H1 (cell line): ENCODE results near the gene ARL3. TPM values are rescaled to one million over a fixed set of nuclear protein-coding genes. Genes with fewer than 3 reads are reported as not detected.

Experiments used
- CTCF ChIA-PET: fragments of 300-600 bp; sonication (Branson Sonifier 250); formaldehyde crosslinking; loops from one replicate; lab custom pipeline; 2021; ENCODE audit not compliant: partially characterized antibody; lab: Charles Lee
- POLR2A ChIA-PET: fragments of 300-600 bp; sonication (Branson Sonifier 250); formaldehyde crosslinking; loops from one replicate; lab custom pipeline; 2021; ENCODE audit warnings: inconsistent platforms; ENCODE audit not compliant: partially characterized antibody; lab: Charles Lee
- DNase-seq, 2 experiments: peaks; one replicate each; pipeline versions ENCODE4 v3.0.0 to v3.0.0-alpha.2; 2010 to 2022; ENCODE audit warnings: low spot score in 2 of 2, low read depth in 1 of 2, mixed read lengths in 1 of 2
- FAIRE-seq: peaks from 2 replicates; lab custom pipeline; 2011; peaks lifted over from hg19 to GRCh38; lab: Jason Lieb, UNC
- H2AFZ ChIP-seq: 2 replicates; pipeline ENCODE4 v1.8.1; 2012; ENCODE audit warnings: low read length, inconsistent platforms
- H2AK5ac ChIP-seq: 2 replicates; pipeline ENCODE4 v1.6.1; 2013; ENCODE audit warnings: low read depth, low read length
- H2BK120ac ChIP-seq: replicated peaks from 2 replicates; pipeline ENCODE3; 2013; ENCODE audit warnings: low read depth, low read length, inconsistent platforms
- H2BK12ac ChIP-seq: 2 replicates; pipeline ENCODE4 v1.6.1; 2013; ENCODE audit warnings: low read depth, low read length
- H2BK15ac ChIP-seq: 2 replicates; pipeline ENCODE4 v1.6.1; 2013; ENCODE audit warnings: low read length
- H2BK20ac ChIP-seq: 2 replicates; pipeline ENCODE4 v1.6.1; 2013; ENCODE audit warnings: low read length
- H2BK5ac ChIP-seq: 2 replicates; pipeline ENCODE4 v1.6.1; 2013; ENCODE audit warnings: low read depth, low read length
- H3K14ac ChIP-seq: 2 replicates; pipeline ENCODE4 v1.6.1; 2013; ENCODE audit warnings: inconsistent platforms; ENCODE audit not compliant: insufficient read length
- H3K18ac ChIP-seq: 2 replicates; pipeline ENCODE4 v1.6.1; 2013; ENCODE audit warnings: low read length; ENCODE audit errors: extremely low read depth
- H3K23ac ChIP-seq: 2 replicates; pipeline ENCODE4 v1.6.1; 2013; ENCODE audit warnings: inconsistent platforms; ENCODE audit not compliant: insufficient read length
- H3K23me2 ChIP-seq: 2 replicates; pipeline ENCODE4 v1.6.1; 2013; ENCODE audit warnings: low read depth, low read length
- H3K27ac ChIP-seq: 2 replicates; pipeline ENCODE4 v1.6.1; 2011; ENCODE audit warnings: low read depth, low read length, inconsistent platforms
- H3K27me3 ChIP-seq, 4 experiments: replicated peaks in 1 of 4; 1 replicate in 1 of 4; 2 replicates in 3 of 4; pipeline versions ENCODE4 v1.6.1 to v1.8.1; 2011 to 2013; ENCODE audit warnings: low read length in 3 of 4, mild to moderate bottlenecking in 3 of 4, inconsistent platforms in 2 of 4, mixed read lengths in 2 of 4, moderate library complexity in 1 of 4; ENCODE audit not compliant: control insufficient read depth in 3 of 4, insufficient read depth in 3 of 4; ENCODE audit errors: extremely low read depth in 1 of 4
- H3K36me3 ChIP-seq, 4 experiments: 2 replicates each; pipeline versions ENCODE4 v1.6.1 to v1.8.1; 2011 to 2013; ENCODE audit warnings: mild to moderate bottlenecking in 4 of 4, low read length in 3 of 4, moderate library complexity in 2 of 4, control low read depth in 1 of 4, inconsistent platforms in 1 of 4; ENCODE audit not compliant: insufficient read depth in 4 of 4, control insufficient read depth in 2 of 4
- H3K4ac ChIP-seq: replicated peaks from 2 replicates; pipeline ENCODE3; 2013; ENCODE audit warnings: low read length, low read depth, mixed read lengths, inconsistent platforms; ENCODE audit not compliant: insufficient read length
- H3K4me1 ChIP-seq, 4 experiments: replicated peaks in 1 of 4; 1 replicate in 1 of 4; 2 replicates in 3 of 4; pipeline versions ENCODE4 v1.6.1 to v1.8.1; 2011 to 2013; ENCODE audit warnings: low read length in 3 of 4, inconsistent platforms in 2 of 4, mixed read lengths in 1 of 4; ENCODE audit not compliant: insufficient read depth in 4 of 4, control insufficient read depth in 3 of 4
- H3K4me2 ChIP-seq, 2 experiments: 2 replicates each; pipeline versions ENCODE4 v1.6.1 to v1.8.1; 2011 to 2013; ENCODE audit warnings: low read depth in 2 of 2, low read length in 2 of 2, control low read depth in 1 of 2, inconsistent platforms in 1 of 2, mild to moderate bottlenecking in 1 of 2; ENCODE audit not compliant: insufficient read depth in 1 of 2
- H3K4me3 ChIP-seq, 4 experiments: fragments of 200-600, 300-600 bp in 1 of 4; sonication (generic), shearing (Covaris generic), sonication (Bioruptor Twin) in 1 of 4; 2 replicates each; pipeline versions ENCODE4 v1.5.1 to v1.8.1; 2011 to 2016; ENCODE audit warnings: low read length in 4 of 4, low read depth in 3 of 4, control low read depth in 2 of 4, inconsistent platforms in 2 of 4, mild to moderate bottlenecking in 2 of 4, mixed read lengths in 1 of 4, moderate library complexity in 1 of 4; ENCODE audit not compliant: insufficient read depth in 2 of 4; ENCODE audit errors: extremely low read depth in 1 of 4
- H3K56ac ChIP-seq: replicated peaks from 2 replicates; pipeline ENCODE3; 2013; ENCODE audit warnings: low read depth, mild to moderate bottlenecking, mixed read lengths, low read length, inconsistent platforms; ENCODE audit not compliant: insufficient read length
- H3K79me1 ChIP-seq: 2 replicates; pipeline ENCODE4 v1.6.1; 2013; ENCODE audit warnings: low read depth, low read length, control low read depth
- H3K79me2 ChIP-seq, 2 experiments: 2 replicates each; pipeline versions ENCODE4 v1.6.1 to v1.8.1; 2012 to 2013; ENCODE audit warnings: low read length in 2 of 2, mild to moderate bottlenecking in 2 of 2, inconsistent platforms in 1 of 2; ENCODE audit not compliant: insufficient read depth in 2 of 2, control insufficient read depth in 1 of 2
- H3K9ac ChIP-seq, 4 experiments: replicated peaks in 1 of 4; 1 replicate in 1 of 4; 2 replicates in 3 of 4; pipeline versions ENCODE4 v1.6.1 to v1.8.1; 2011 to 2013; ENCODE audit warnings: low read depth in 3 of 4, low read length in 3 of 4, control low read depth in 2 of 4, mild to moderate bottlenecking in 2 of 4, moderate library complexity in 2 of 4, inconsistent platforms in 1 of 4; ENCODE audit errors: extremely low read depth in 1 of 4
- H3K9me3 ChIP-seq, 2 experiments: 2 replicates each; pipeline versions ENCODE4 v1.6.1 to v1.8.1; 2012 to 2013; ENCODE audit warnings: mild to moderate bottlenecking in 2 of 2, moderate library complexity in 2 of 2, control low read depth in 1 of 2, inconsistent platforms in 1 of 2, low read depth in 1 of 2, low read length in 1 of 2, mixed read lengths in 1 of 2; ENCODE audit not compliant: insufficient read depth in 2 of 2
- H4K20me1 ChIP-seq, 2 experiments: replicated peaks in 1 of 2; 2 replicates each; pipeline versions ENCODE3 to v1.8.1; 2011 to 2013; ENCODE audit warnings: inconsistent platforms in 2 of 2, low read length in 2 of 2, mild to moderate bottlenecking in 1 of 2; ENCODE audit not compliant: insufficient read depth in 2 of 2, control insufficient read depth in 1 of 2
- H4K5ac ChIP-seq: 2 replicates; pipeline ENCODE4 v1.6.1; 2013; ENCODE audit warnings: low read length, low read depth, mixed read lengths, inconsistent platforms; ENCODE audit not compliant: insufficient read length
- H4K8ac ChIP-seq: 2 replicates; pipeline ENCODE4 v1.8.0; 2013; ENCODE audit warnings: mild to moderate bottlenecking, moderate library complexity, low read length, inconsistent platforms; ENCODE audit not compliant: insufficient read depth; ENCODE audit errors: extremely low read depth
- H4K91ac ChIP-seq: replicated peaks from 2 replicates; pipeline ENCODE3; 2013; ENCODE audit warnings: low read length, mixed read lengths, inconsistent platforms; ENCODE audit not compliant: insufficient read length
- ASH2L ChIP-seq: fragments of 200-600, 300-600 bp; sonication (generic); IDR thresholded peaks from one replicate; pipeline ENCODE4 v1.7.1; 2017; ENCODE audit warnings: low read length
- BCL11A ChIP-seq, 2 experiments: IDR thresholded peaks; one replicate each; pipeline ENCODE4 v1.6.1; 2011; ENCODE audit warnings: low read depth in 2 of 2, low read length in 2 of 2, mild to moderate bottlenecking in 2 of 2
- BRCA1 ChIP-seq: IDR thresholded peaks from 2 replicates; pipeline ENCODE4 v1.6.1; 2012; ENCODE audit warnings: low read depth, low read length, improper control_type of control experiment
- CEBPB ChIP-seq: IDR thresholded peaks from 2 replicates; pipeline ENCODE4 v1.6.1; 2012; ENCODE audit warnings: low read depth, low read length
- JUN ChIP-seq: IDR thresholded peaks from 2 replicates; pipeline ENCODE4 v1.6.1; 2011; ENCODE audit warnings: low read depth, mild to moderate bottlenecking, improper control_type of control experiment, low read length
- KDM4A ChIP-seq: IDR thresholded peaks from one replicate; pipeline ENCODE4 v1.7.1; 2012; ENCODE audit warnings: low read depth, mild to moderate bottlenecking, moderate library complexity, low read length, inconsistent platforms; ENCODE audit not compliant: severe bottlenecking
- KDM5A ChIP-seq: fragments of 200-600 bp; IDR thresholded peaks from 2 replicates; pipeline ENCODE4 v1.7.1; 2012; ENCODE audit warnings: mild to moderate bottlenecking, low read length, inconsistent platforms, mixed read lengths
- RNF2 ChIP-seq: fragments of 200-900, 300-1000 bp; sonication (generic); IDR thresholded peaks from 2 replicates; pipeline ENCODE4 v1.7.1; 2016; ENCODE audit warnings: borderline replicate concordance, low read depth, mild to moderate bottlenecking, antibody characterized with exemption, low read length; ENCODE audit not compliant: poor library complexity, severe bottlenecking; ENCODE audit errors: missing control alignments
- SIN3A ChIP-seq, 2 experiments: IDR thresholded peaks in 1 of 2; conservative IDR thresholded peaks in 1 of 2; 2 replicates each; pipeline ENCODE4 v1.6.1; 2011 to 2012; ENCODE audit warnings: low read length in 2 of 2, improper control_type of control experiment in 1 of 2, low read depth in 1 of 2, mild to moderate bottlenecking in 1 of 2
- SIX5 ChIP-seq: IDR thresholded peaks from 2 replicates; pipeline ENCODE4 v1.6.1; 2011; ENCODE audit warnings: mild to moderate bottlenecking, low read depth, low read length
- SUZ12 ChIP-seq: fragments of 200-600 bp; sonication (generic); IDR thresholded peaks from 2 replicates; pipeline ENCODE4 v1.6.1; 2012; ENCODE audit warnings: mild to moderate bottlenecking, inconsistent platforms, low read length, moderate library complexity, mixed read lengths
- TAF7 ChIP-seq: optimal IDR thresholded peaks from 2 replicates; pipeline ENCODE3; 2011; ENCODE audit warnings: low read depth, mild to moderate bottlenecking, inconsistent platforms, low read length, moderate library complexity, borderline replicate concordance
- WGBS, 2 experiments: shearing (Covaris generic) in 1 of 2; methylation state at CpG; one replicate each; pipeline versions ENCODE4 v1.1.6 to v1.1.7; 2013 to 2015; ENCODE audit warnings: low lambda C conversion rate in 2 of 2, mixed read lengths in 2 of 2, inconsistent platforms in 1 of 2, low coverage in 1 of 2, missing lambda C conversion rate in 1 of 2; ENCODE audit not compliant: insufficient replicate concordance in 2 of 2, insufficient coverage in 1 of 2, insufficient read length in 1 of 2; ENCODE audit errors: extremely low coverage in 1 of 2, missing lambda C conversion rate in 1 of 2; 5-methylcytosine and 5-hydroxymethylcytosine counted together
- polyA plus RNA-seq, 7 experiments: library from polyadenylated mRNA; depleted of rRNA in 3 of 7; stranded (reverse) in 5 of 7; unstranded in 2 of 7; fragments of >200 nt in 5 of 7; fragments of 200-250 nt in 2 of 7; gene quantifications; 1 replicate in 5 of 7; 2 replicates in 1 of 7; 4 replicates in 1 of 7; pipeline versions ENCODE4 v1.2.1 to v1.2.3, GENCODE V29; 2011 to 2013; ENCODE audit warnings: missing spikeins in 2 of 7, mixed read lengths in 2 of 7
- total RNA-seq: library from RNA; stranded (reverse); fragmentation: NEBNext Ultra II Directional; extraction: Animal tissue kit (Norgen Biotek cat#: 25700); gene quantifications from 2 replicates; pipeline ENCODE4 v1.2.1, GENCODE V29; 2021

ARL3 gene
- total and polyA plus RNA-seq, 2 of the 8 experiments (the other 6 are each of a cell fraction or from before 2014, with no cell fraction given), result 8.8 to 16.2 TPM

DNA sequence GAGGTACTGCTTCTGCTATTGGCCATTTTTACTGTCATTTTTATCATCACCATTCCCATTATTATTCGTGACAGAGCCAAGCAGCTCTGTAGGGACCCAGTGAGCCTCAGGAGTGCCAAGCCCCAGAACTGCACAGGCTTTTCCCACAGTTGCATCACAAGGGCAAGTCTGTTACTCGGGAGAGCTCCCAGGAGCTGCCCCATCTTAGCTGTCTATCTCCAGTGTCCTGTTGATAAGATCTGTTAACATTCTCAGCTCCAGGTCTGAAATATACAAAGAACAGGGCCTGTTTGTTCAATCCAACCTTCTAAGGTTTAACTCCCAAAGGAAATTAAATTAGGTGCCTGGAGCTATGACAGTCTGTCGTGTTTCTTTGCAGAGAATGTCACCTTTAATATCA lies 90.1 kb downstream of the ARL3 start:
- no peak for DNase-seq
- H4K8ac ChIP-seq, result no peak overlapping the region
- H3K9ac ChIP-seq, result no peak overlapping the region
- TF ChIP-seq SIN3A (conservative IDR thresholded peaks at IDR 0.05 in 1 of 2, IDR thresholded peaks at IDR 0.05 in 1 of 2; ENCODE audit: low read depth in 1 of 2, low read length in 2 of 2) (no peak), ASH2L (no peak), BCL11A (IDR thresholded peaks at IDR 0.05; ENCODE audit: low read depth in 2 of 2, low read length in 2 of 2) (no peak), SIX5 (no peak), JUN (no peak), RNF2 (no peak), KDM5A (no peak), BRCA1 (no peak), CEBPB (no peak), SUZ12 (no peak), TAF7 (no peak), KDM4A (no peak)
- no peak overlapping the region for H2AK5ac ChIP-seq
- POLR2A ChIA-PET, result interaction anchor here (0.8 to 1.7 kb wide), 2 partner anchors 9 to 36 kb away, joined by 3 read pairs; no protein-coding TSS in a partner anchor
- no peak overlapping the region for H2BK15ac ChIP-seq
- no peaks in the 10 kb centered on the region for H3K36me3 ChIP-seq
- no peak overlapping the region for H3K14ac ChIP-seq
- H3K27ac ChIP-seq, result no peak overlapping the region
- H3K4me2 ChIP-seq, result no peak overlapping the region
- no peak overlapping the region for H3K18ac ChIP-seq
- H3K23ac ChIP-seq, result no peak overlapping the region
- peaks cover 17 to 34% (median 22%) of the 10 kb centered on the region in 4 experiments for H3K4me1 ChIP-seq
- H3K27me3 ChIP-seq, result no peaks in the 10 kb centered on the region
- no peaks in the 10 kb centered on the region for H4K20me1 ChIP-seq
- no peak overlapping the region for H3K4me3 ChIP-seq
- H3K4ac ChIP-seq, result no peak overlapping the region
- no peaks in the 10 kb centered on the region for H3K9me3 ChIP-seq
- no peak for FAIRE-seq
- peaks cover 2% of the 10 kb centered on the region for H3K23me2 ChIP-seq
- H3K79me2 ChIP-seq, result no peaks in the 10 kb centered on the region
- no peaks in the 10 kb centered on the region for H3K79me1 ChIP-seq
- no peak overlapping the region for H4K5ac ChIP-seq
- H3K56ac ChIP-seq, result no peak overlapping the region
- CTCF ChIA-PET, result interaction anchor here (0.6 to 14.3 kb wide), 8 partner anchors 9 to 272 kb away, joined by 3 to 160 read pairs (median 4); partner anchors contain the start of gene TRIM8
- 83% methylated on average over 3 of the region's 3 CpGs; no CpG with 5 or more reads in 1 of the 2 experiments for WGBS, 2 experiments
- H4K91ac ChIP-seq, result no peak overlapping the region
- H2AFZ ChIP-seq, result no peak overlapping the region
- no peak overlapping the region for H2BK20ac ChIP-seq
- H2BK12ac ChIP-seq, result no peak overlapping the region
- H2BK120ac ChIP-seq, result no peak overlapping the region
- H2BK5ac ChIP-seq, result no peak overlapping the region
